Kidney epithelial cell (primary cell): ENCODE results near the gene C18orf32. TPM values are rescaled to one million over a fixed set of nuclear protein-coding genes. Genes with fewer than 3 reads are reported as not detected.

ENCODE experiments used
- DNase-seq: peaks from one replicate; pipeline ENCODE4 v3.0.0-alpha.2; 2010; ENCODE audit warnings: low read depth
- H3K27me3 ChIP-seq: 2 replicates; pipeline ENCODE4 v1.6.0; 2011; ENCODE audit warnings: low read length; ENCODE audit not compliant: control insufficient read depth, insufficient read depth
- H3K36me3 ChIP-seq: 2 replicates; pipeline ENCODE4 v1.5.1; 2011; ENCODE audit warnings: low read length; ENCODE audit not compliant: control insufficient read depth, insufficient read depth
- H3K4me3 ChIP-seq: 2 replicates; pipeline ENCODE4 v1.5.1; 2011; ENCODE audit warnings: low read depth, mild to moderate bottlenecking, control low read depth, low read length
- total RNA-seq: library from RNA; depleted of rRNA; stranded (reverse); fragments of >200 nt; gene quantifications from 2 replicates; pipeline ENCODE4 v1.2.3, GENCODE V29; 2015
- TF ChIP-seq, protein P1 (sequence below): IDR thresholded peaks from 2 replicates; pipeline ENCODE4 v1.5.1; 2011; ENCODE audit warnings: mild to moderate bottlenecking, moderate library complexity, low read length, control low read depth, inconsistent platforms; ENCODE audit not compliant: insufficient read depth, poor library complexity, severe bottlenecking

The C18orf32 gene
- total RNA-seq, 1 donor from 2014 or later, result 44.5 TPM

DNA sequence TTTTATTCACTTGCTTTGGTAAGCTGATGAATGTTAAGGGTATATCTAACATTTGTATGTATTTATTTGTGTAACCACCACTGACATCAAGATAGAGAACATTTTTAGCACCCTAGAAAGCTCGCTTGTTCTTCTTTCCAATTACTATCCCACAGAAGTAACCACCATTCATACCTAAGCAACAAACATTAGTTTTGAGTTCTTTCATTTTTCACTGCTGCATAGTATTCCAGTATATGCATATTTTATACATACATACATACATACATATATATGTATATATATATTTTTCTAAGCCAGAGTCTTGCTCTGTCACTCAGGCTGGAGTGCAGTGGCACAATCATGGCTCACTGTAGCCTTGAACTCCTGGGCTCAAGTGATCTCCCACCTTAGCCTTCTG is 15.5 kb downstream of the C18orf32 start:
- TF ChIP-seq, protein P1, sequence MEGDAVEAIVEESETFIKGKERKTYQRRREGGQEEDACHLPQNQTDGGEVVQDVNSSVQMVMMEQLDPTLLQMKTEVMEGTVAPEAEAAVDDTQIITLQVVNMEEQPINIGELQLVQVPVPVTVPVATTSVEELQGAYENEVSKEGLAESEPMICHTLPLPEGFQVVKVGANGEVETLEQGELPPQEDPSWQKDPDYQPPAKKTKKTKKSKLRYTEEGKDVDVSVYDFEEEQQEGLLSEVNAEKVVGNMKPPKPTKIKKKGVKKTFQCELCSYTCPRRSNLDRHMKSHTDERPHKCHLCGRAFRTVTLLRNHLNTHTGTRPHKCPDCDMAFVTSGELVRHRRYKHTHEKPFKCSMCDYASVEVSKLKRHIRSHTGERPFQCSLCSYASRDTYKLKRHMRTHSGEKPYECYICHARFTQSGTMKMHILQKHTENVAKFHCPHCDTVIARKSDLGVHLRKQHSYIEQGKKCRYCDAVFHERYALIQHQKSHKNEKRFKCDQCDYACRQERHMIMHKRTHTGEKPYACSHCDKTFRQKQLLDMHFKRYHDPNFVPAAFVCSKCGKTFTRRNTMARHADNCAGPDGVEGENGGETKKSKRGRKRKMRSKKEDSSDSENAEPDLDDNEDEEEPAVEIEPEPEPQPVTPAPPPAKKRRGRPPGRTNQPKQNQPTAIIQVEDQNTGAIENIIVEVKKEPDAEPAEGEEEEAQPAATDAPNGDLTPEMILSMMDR, result no peak
- H3K36me3 ChIP-seq, result no peaks in the 10 kb centered on the region
- DNase-seq, result no peak
- no peaks in the 10 kb centered on the region for H3K27me3 ChIP-seq
- no peak overlapping the region for H3K4me3 ChIP-seq

DNA sequence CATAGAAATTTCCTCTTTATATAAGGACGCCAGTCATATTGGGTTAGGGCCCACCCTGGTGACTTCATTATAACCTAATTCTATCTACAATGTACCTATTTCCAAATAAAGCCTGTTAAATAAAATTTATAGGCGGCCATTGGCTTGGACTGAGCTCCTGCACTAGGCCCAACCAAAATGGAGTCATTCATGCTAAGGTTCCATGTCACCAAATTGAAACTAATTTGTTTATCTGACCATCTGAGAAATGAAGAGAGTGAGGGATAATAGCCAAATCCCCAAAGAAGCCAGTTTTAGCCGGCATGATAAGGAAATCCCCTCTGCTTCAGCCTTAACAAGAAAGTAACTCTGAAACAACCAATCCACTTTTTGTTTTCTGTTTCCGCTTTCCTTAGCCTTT is 19.4 kb downstream of the C18orf32 start:
- DNase-seq, result no peak
- TF ChIP-seq, protein P1, result no peak
- Histone ChIP-seq H3K36me3 (no peaks in the 10 kb centered on the region), H3K4me3 (no peak overlapping the region), H3K27me3 (no peaks in the 10 kb centered on the region)

DNA sequence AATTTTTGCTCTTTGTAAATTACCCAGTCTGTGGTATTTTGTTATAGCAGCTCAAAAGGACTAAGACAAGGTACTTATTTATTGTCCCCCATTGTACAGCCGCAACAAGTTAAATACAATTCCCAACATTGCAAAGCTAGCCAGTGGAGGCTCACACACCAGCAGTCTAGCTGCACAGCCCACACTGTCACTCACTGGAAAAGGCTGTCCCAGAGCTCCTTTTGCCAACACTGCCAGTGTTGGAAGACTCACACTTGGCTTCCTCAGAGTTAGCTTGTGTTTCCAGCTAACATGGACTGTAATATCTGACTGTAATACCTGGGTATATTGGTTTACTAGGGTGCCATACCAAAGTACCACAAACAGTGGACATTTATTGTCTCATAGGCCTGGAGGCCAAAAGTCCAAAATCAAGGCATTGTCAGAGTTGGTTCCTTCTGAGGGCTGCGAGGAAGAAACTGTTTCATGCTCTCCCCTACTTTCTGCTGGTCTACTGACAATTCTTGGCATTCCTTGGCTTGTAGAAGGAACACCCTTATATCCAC is 19.9 kb downstream of the C18orf32 start:
- DNase-seq, result no peak
- no peak overlapping the region for H3K4me3 ChIP-seq
- H3K27me3 ChIP-seq, result no peaks in the 10 kb centered on the region
- H3K36me3 ChIP-seq, result no peaks in the 10 kb centered on the region
- TF ChIP-seq, protein P1, result no peak

DNA sequence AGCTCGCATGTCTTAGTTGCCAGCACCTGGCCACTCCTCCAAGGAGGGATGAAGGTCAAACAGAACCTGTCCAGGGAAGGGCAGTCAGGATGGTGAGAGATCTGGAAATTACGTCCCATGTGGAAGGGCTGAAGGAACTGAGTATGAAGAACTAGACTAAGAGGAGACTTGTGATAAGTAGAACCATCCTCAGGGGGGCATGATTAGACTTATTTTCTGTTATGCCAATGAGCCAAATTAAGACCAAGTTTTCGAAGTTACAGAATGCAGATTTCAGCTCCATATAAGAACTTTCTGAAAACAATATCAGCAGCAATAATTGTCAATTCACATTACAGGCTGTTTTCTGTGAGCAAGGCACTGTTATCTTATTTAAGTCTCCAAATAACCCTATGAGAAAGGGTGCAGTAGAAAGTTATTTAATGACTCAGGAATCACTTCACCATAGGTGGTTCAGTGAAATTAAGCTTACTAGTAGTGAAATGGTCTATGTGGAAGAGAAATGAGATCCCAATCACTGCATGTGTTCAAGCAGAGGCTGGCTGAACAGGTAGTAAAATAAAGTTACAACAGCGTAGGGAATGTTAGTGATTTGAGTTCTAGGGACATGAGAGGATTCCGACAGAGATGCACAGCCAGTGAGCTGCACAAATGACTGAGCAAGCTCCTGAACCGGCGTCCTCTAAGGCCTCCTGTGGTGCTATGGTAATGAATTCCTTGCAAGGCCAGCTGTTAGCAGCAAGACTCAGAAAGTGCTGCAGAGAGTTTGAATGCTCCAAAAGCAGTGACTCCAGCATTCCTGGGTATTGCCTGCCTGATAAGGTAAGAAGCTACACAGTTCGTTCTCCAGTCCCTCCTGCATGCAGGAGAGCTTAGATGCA is 22.1 kb downstream of the C18orf32 start:
- Histone ChIP-seq H3K27me3 (no peaks in the 10 kb centered on the region), H3K36me3 (no peaks in the 10 kb centered on the region), H3K4me3 (no peak overlapping the region)
- DNase-seq, result no peak
- TF ChIP-seq, protein P1, result no peak

DNA sequence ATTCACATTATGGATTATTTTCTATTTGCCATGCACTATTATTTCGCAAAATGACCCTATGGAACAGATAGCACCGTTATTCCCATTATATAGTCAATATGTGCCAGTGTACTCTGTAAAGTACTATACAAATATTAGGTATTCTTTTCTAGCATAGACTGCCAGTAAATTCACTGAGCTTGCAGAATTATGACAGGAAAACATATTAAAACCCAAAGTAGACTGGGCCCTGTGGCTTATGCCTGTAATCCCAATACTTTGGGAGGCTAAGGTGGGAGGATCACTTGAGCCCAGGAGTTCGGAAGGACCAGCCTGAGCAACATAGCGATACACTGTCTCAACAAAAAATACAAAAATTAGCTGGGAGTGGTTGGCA is 25.4 kb downstream of the C18orf32 start:
- TF ChIP-seq, protein P1, result no peak
- H3K4me3 ChIP-seq, result no peak overlapping the region
- H3K27me3 ChIP-seq, result no peaks in the 10 kb centered on the region
- no peak for DNase-seq
- H3K36me3 ChIP-seq, result no peaks in the 10 kb centered on the region
